ENCODE results near the gene SEPTIN7. TPM values are rescaled to one million over a fixed set of nuclear protein-coding genes. Genes with fewer than 3 reads are reported as not detected.

Gene SEPTIN7
- total and polyA plus RNA-seq, 9 of the 15 experiments (the other 6 are each of a cell fraction or from before 2014, with no cell fraction given), result 95.0 to 268 (median 163) TPM

- TF ChIP-seq E2F6 (IDR thresholded peaks at IDR 0.05; ENCODE audit: borderline replicate concordance in 1 of 2, extremely low read depth in 1 of 2, insufficient read depth in 1 of 2, insufficient read length in 1 of 2, low read depth in 1 of 2, low read length in 1 of 2, poor library complexity in 1 of 2, severe bottlenecking in 1 of 2), result peak in 1 of 2 experiments; percentile 1
- no peak for TF ChIP-seq JUND (IDR thresholded peaks at IDR 0.05; ENCODE audit: borderline replicate concordance, low read depth, low read length)
- no peak for TF ChIP-seq JUND (tag; IDR thresholded peaks at IDR 0.05; ENCODE audit: borderline replicate concordance, low read depth, low read length)
- TF ChIP-seq ZEB2 (IDR thresholded peaks at IDR 0.05), result no peak
- TF ChIP-seq, protein P1, sequence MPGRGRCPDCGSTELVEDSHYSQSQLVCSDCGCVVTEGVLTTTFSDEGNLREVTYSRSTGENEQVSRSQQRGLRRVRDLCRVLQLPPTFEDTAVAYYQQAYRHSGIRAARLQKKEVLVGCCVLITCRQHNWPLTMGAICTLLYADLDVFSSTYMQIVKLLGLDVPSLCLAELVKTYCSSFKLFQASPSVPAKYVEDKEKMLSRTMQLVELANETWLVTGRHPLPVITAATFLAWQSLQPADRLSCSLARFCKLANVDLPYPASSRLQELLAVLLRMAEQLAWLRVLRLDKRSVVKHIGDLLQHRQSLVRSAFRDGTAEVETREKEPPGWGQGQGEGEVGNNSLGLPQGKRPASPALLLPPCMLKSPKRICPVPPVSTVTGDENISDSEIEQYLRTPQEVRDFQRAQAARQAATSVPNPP (IDR thresholded peaks at IDR 0.05; ENCODE audit: borderline replicate concordance, insufficient read depth, insufficient read length), result no peak
- TF ChIP-seq SREBF1 (IDR thresholded peaks at IDR 0.05; ENCODE audit: borderline replicate concordance, low read depth, low read length), result no peak
- TF ChIP-seq, protein P2, sequence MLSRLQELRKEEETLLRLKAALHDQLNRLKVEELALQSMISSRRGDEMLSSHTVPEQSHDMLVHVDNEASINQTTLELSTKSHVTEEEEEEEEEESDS (CRISPR knock-in tag; IDR thresholded peaks at IDR 0.05), result no peak
- TF ChIP-seq SETDB1 (IDR thresholded peaks at IDR 0.05; ENCODE audit: low read length), result no peak
- no peak for TF ChIP-seq HSF4 (CRISPR knock-in tag; IDR thresholded peaks at IDR 0.05; ENCODE audit: borderline replicate concordance)
- no peak for TF ChIP-seq SIRT6 (IDR thresholded peaks at IDR 0.05; ENCODE audit: low read depth, low read length)
- TF ChIP-seq GTF2E2 (tag; IDR thresholded peaks at IDR 0.05), result no peak
- TF ChIP-seq TCF7 (IDR thresholded peaks at IDR 0.05; ENCODE audit: borderline replicate concordance), result 0 out of 2 replicates have a peak, but pooled peaks have one; percentile 18
- TF ChIP-seq KLF16 (IDR thresholded peaks at IDR 0.05), result no peak
- TF ChIP-seq E2F1 (CRISPR knock-in tag; IDR thresholded peaks at IDR 0.05), result no peak
- no peak for TF ChIP-seq ZNF224 (CRISPR knock-in tag; IDR thresholded peaks at IDR 0.05)
- no peak for TF ChIP-seq ZFPM2 (CRISPR knock-in tag; IDR thresholded peaks at IDR 0.05)
- TF ChIP-seq STAT5B (CRISPR knock-in tag; IDR thresholded peaks at IDR 0.05), result no peak
- no peak for TF ChIP-seq DDX20 (tag; IDR thresholded peaks at IDR 0.05; ENCODE audit: low read depth)
- TF ChIP-seq SMARCE1 (IDR thresholded peaks at IDR 0.05), result peak; percentile 70; the same call in 1 of the 2 replicates
- TF ChIP-seq TOE1 (IDR thresholded peaks at IDR 0.05; ENCODE audit: borderline replicate concordance), result peak; percentile 49
- no peak for TF ChIP-seq TOE1 (CRISPR knock-in tag; IDR thresholded peaks at IDR 0.05; ENCODE audit: borderline replicate concordance, low read depth)
- no peak for TF ChIP-seq MBD2 (IDR thresholded peaks at IDR 0.05; ENCODE audit: borderline replicate concordance, low read depth)
- TF ChIP-seq MLLT1 (IDR thresholded peaks at IDR 0.05), result 0 out of 4 replicates have a peak, but pooled peaks have one; percentile 41 to 53
These were observed 690 bp downstream of the SEPTIN7 start (continued) for GRCh38 chr7:35801392-35802101.

All from K562 (cell line).